ENCODE data around the gene CDC14A. TPM values are rescaled to one million over a fixed set of nuclear protein-coding genes. Genes with fewer than 3 reads are reported as not detected.
A peak's percentile ranks its signal among the peaks of the same experiment; 100 is the strongest.

CDC14A gene
- total and polyA plus RNA-seq, 12 donors: 1.4 to 4.0 (median 3.1) TPM

DNA sequence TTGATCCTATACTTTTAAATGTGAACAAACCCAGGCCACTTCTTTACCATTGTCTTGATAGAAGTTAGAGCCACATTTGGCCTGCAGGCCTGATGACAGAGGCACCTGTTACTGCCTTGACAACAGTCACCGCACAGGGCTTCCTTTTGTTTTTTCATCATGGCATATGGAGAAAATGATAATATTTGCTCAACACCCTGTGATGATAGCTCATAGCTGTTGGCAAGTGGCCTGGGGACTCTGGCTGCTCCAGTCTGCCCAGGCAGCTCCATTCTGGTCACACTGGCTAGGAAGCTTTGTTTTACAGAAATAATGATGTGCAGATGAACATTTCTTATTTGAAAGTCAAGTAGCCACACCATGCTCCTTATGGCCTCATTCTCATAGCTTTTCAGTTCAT is 96.1 kb downstream of the CDC14A start:
- no peak for ATAC-seq
- Histone ChIP-seq H3K4me3 (no peak overlapping the region), H3K9me3 (no peaks in the 10 kb centered on the region), H3K4me1 (peaks cover 0 to 26% (median 7%) of the 10 kb centered on the region in 9 donors), H3K36me3 (peaks cover 0 to 12% (median 4%) of the 10 kb centered on the region in 9 donors), H3K27ac (no peak overlapping the region), H3K27me3 (no peaks in the 10 kb centered on the region)
- TF ChIP-seq, protein P1, sequence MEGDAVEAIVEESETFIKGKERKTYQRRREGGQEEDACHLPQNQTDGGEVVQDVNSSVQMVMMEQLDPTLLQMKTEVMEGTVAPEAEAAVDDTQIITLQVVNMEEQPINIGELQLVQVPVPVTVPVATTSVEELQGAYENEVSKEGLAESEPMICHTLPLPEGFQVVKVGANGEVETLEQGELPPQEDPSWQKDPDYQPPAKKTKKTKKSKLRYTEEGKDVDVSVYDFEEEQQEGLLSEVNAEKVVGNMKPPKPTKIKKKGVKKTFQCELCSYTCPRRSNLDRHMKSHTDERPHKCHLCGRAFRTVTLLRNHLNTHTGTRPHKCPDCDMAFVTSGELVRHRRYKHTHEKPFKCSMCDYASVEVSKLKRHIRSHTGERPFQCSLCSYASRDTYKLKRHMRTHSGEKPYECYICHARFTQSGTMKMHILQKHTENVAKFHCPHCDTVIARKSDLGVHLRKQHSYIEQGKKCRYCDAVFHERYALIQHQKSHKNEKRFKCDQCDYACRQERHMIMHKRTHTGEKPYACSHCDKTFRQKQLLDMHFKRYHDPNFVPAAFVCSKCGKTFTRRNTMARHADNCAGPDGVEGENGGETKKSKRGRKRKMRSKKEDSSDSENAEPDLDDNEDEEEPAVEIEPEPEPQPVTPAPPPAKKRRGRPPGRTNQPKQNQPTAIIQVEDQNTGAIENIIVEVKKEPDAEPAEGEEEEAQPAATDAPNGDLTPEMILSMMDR (IDR thresholded peaks at IDR 0.05): no peak
- intact Hi-C loops (cut with DNase I): loop anchor here in 4 of 10 donors (5.0 to 10.0 kb wide), 2 partner anchors 91 to 94 kb away; partner anchors contain the start of gene CDC14A (in 3 of the 4)
- DNase-seq: no peak
- 79 to 81% methylated on average over 1 of the region's 1 CpG for WGBS, 2 donors

DNA sequence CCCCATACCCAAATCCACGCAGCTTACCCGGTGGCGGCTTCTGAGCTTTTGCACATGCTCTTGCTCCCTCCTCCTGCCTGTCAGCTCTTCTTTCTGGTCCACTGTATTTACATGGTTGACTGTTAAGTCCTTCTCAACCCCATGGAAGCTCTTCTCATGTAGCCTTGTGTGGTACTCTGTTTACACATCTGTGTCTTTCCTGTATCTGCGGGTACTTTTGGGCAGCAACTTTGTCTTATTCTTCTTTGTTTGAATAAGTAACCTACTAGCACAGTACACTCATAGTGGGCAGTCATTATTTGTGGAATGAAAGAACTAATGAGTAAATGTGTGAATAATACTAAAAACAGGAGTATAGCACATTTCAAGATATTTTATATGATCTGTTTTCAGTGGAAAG is 97.2 kb downstream of the CDC14A start:
- no peak overlapping the region for H3K4me3 ChIP-seq
- intact Hi-C loops (cut with DNase I): loop anchor here in 4 of 10 donors (5.0 to 10.0 kb wide), 2 partner anchors 92 to 95 kb away; partner anchors contain the start of gene CDC14A (in 3 of the 4)
- no peak for ATAC-seq
- no peak for DNase-seq
- H3K36me3 ChIP-seq: peaks cover 0 to 12% (median 4%) of the 10 kb centered on the region in 9 donors
- H3K27me3 ChIP-seq: no peaks in the 10 kb centered on the region
- WGBS, 2 donors: 76 to 78% methylated on average over 4 of the region's 4 CpGs
- H3K9me3 ChIP-seq: no peaks in the 10 kb centered on the region
- H3K4me1 ChIP-seq: peaks cover 0 to 15% (median 0%) of the 10 kb centered on the region in 9 donors
- TF ChIP-seq, protein P1 (IDR thresholded peaks at IDR 0.05): no peak
- H3K27ac ChIP-seq: no peak overlapping the region

DNA sequence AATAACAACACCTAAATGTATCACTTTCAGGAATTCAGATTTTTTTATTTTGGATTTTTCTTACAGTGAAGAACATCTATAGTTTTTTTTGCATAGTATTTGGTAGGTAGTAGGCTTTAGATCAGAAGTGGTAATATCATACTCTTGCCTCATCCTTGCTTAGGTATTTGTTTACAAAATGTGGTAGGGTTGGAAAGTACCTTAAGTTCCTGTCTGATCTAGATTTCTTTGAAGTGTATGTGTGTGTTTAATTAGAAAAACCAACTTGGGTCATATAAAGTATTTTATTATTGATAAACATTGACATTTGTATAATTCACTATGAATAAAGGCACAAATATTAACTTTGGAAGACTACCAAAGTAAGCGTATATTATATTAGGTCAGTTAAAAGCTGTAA is 100.3 kb downstream of the CDC14A start:
- H3K4me1 ChIP-seq: no peaks in the 10 kb centered on the region
- no peak overlapping the region for H3K4me3 ChIP-seq
- 96 to 97% methylated on average over 1 of the region's 1 CpG for WGBS, 2 donors
- intact Hi-C loops (cut with DNase I): loop anchor here in 5 of 10 donors (10.0 kb wide), 6 partner anchors 108 to 648 kb away; partner anchors contain the start of genes DBT (in 2 of the 5), RTCA (in 1 of the 5), SASS6 (in 1 of the 5) and TRMT13 (in 1 of the 5)
- DNase-seq: no peak
- H3K36me3 ChIP-seq: peaks cover 0 to 11% (median 4%) of the 10 kb centered on the region in 9 donors
- H3K27me3 ChIP-seq: no peaks in the 10 kb centered on the region
- TF ChIP-seq, protein P1 (IDR thresholded peaks at IDR 0.05): no peak
- H3K9me3 ChIP-seq: no peaks in the 10 kb centered on the region
- H3K27ac ChIP-seq: peak overlapping the region in 1 of 10 donors; percentile 28
- no peak for ATAC-seq

DNA sequence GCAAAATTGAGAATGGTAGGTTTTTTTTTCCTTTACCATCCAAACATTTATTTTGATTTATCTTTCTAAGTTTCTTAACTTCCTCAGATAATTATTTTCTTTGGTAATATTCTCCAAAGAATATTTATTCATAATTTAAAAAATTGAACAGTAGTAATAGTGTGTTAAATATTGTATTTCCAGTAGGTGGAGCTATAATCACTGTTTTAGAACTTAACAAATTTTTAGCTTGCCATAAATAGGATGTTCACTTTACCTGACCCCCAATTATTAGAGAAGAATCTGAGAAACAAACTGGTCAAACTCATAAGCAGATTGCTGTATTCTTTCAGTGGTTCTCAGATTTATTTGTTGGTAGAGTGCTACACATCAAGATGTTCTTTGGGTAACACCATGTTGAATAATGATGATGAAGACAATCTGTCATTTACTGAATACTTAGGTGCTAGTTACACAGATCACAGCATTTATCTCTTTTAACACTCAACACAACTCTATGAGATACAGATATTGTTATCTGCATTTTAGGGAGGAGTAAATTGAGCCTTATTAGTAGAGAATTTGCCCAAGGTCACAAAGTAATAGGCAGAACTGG is 103.3 kb downstream of the CDC14A start:
- H3K9me3 ChIP-seq: no peaks in the 10 kb centered on the region
- ATAC-seq (no peak), DNase-seq (no peak)
- no peaks in the 10 kb centered on the region for H3K27me3 ChIP-seq
- TF ChIP-seq, protein P1 (IDR thresholded peaks at IDR 0.05): peak; percentile 8 to 72 (median 58)
- no peak overlapping the region for H3K27ac ChIP-seq
- peaks cover 0 to 11% (median 3%) of the 10 kb centered on the region in 9 donors for H3K36me3 ChIP-seq
- H3K4me1 ChIP-seq: peaks cover 0 to 15% (median 7%) of the 10 kb centered on the region in 9 donors
- no peak overlapping the region for H3K4me3 ChIP-seq
- intact Hi-C loops (cut with DNase I): loop anchor here in 9 of 10 donors (5.0 to 10.0 kb wide), 12 partner anchors 103 to 651 kb away; partner anchors contain the start of genes CDC14A (in 4 of the 9), DBT (in 2 of the 9), RTCA (in 1 of the 9) and SASS6 (in 1 of the 9)

Measured in heart right ventricle (tissue), 16 donors.